Tibial nerve (tissue), 4 donors: ENCODE results near the gene SLIT3. TPM values are rescaled to one million over a fixed set of nuclear protein-coding genes. Genes with fewer than 3 reads are reported as not detected.

Source experiments
- DNase-seq, 2 donors: peaks; one replicate each; pipeline ENCODE4 v3.0.0-alpha.2; 2019; ENCODE audit warnings: low spot score in 2 of 2
- H3K27ac ChIP-seq, 4 donors: fragments of 200-600 bp; sonication (generic) in 3 of 4; one replicate each; pipeline ENCODE4 v1.5.1; 2017 to 2019; ENCODE audit warnings: mild to moderate bottlenecking in 1 of 4
- H3K27me3 ChIP-seq, 2 donors: fragments of 200-600 bp; sonication (generic) in 1 of 2; one replicate each; pipeline versions ENCODE4 v1.5.1 to v1.6.0; 2017 to 2019
- H3K36me3 ChIP-seq, 3 donors: fragments of 200-600 bp; sonication (generic); one replicate each; pipeline ENCODE4 v1.5.1; 2018 to 2019
- H3K4me1 ChIP-seq, 4 donors: fragments of 200-600 bp; sonication (generic) in 3 of 4; one replicate each; pipeline ENCODE4 v1.5.1; 2017 to 2019
- H3K4me3 ChIP-seq, 4 donors: fragments of 200-600 bp; sonication (generic) in 3 of 4; one replicate each; pipeline ENCODE4 v1.5.1; 2017 to 2019; ENCODE audit warnings: mild to moderate bottlenecking in 1 of 4, moderate library complexity in 1 of 4
- H3K9me3 ChIP-seq, 4 donors: fragments of 200-600 bp; sonication (generic) in 3 of 4; one replicate each; pipeline ENCODE4 v1.5.1; 2017 to 2019
- EP300 ChIP-seq, 2 donors: sonication (generic); formaldehyde crosslinking; IDR thresholded peaks; one replicate each; pipeline ENCODE4 v1.6.1; 2017; ENCODE audit warnings: antibody characterized with exemption in 2 of 2, mild to moderate bottlenecking in 1 of 2
- POLR2A ChIP-seq, 2 donors: fragments of 450-650 bp; IDR thresholded peaks; one replicate each; pipeline ENCODE4 v1.6.1; 2017; ENCODE audit warnings: antibody characterized with exemption in 2 of 2, mild to moderate bottlenecking in 2 of 2, moderate library complexity in 2 of 2
- WGBS, 2 donors: methylation state at CpG; one replicate each; pipeline ENCODE4 v1.1.5; 2018; 5-methylcytosine and 5-hydroxymethylcytosine counted together
- total RNA-seq, 4 donors: library from RNA; depleted of rRNA; stranded (reverse); fragments of >200 nt; gene quantifications; one replicate each; pipeline ENCODE4 v1.1.0, GENCODE V29; 2016
- TF ChIP-seq, protein P1 (sequence below), 5 experiments: fragments of 200-600 bp in 3 of 5; fragments of 450-650 bp in 2 of 5; sonication (generic) in 3 of 5; IDR thresholded peaks; one replicate each; pipeline ENCODE4 v1.5.1; 2016 to 2019; ENCODE audit warnings: antibody characterized with exemption in 5 of 5, mild to moderate bottlenecking in 3 of 5, moderate library complexity in 2 of 5

Gene SLIT3
- total RNA-seq, 4 donors from 2014 or later, result 16.6 to 39.0 (median 20.2) TPM

DNA sequence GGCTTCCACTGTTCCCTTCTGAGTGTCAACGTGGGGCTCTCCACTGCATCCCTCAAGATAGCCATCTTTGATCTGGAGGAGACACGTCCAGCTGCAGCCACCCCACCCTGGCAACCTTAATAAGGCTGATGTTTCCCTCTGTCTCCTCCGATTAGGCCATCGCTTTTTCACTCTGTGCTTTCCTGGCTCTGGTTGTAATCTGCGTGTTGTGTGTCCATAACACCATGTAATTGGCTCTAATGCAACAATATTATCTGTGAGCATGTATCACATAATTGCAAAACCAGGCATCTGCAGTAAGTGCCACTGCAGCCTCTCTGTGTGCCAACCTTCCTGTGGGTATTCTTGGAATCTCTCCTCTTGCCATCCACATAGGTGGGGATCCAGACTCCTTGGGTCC, 471.9 kb downstream of the SLIT3 start:
- no peak for TF ChIP-seq EP300 (IDR thresholded peaks at IDR 0.05)
- TF ChIP-seq, protein P1, sequence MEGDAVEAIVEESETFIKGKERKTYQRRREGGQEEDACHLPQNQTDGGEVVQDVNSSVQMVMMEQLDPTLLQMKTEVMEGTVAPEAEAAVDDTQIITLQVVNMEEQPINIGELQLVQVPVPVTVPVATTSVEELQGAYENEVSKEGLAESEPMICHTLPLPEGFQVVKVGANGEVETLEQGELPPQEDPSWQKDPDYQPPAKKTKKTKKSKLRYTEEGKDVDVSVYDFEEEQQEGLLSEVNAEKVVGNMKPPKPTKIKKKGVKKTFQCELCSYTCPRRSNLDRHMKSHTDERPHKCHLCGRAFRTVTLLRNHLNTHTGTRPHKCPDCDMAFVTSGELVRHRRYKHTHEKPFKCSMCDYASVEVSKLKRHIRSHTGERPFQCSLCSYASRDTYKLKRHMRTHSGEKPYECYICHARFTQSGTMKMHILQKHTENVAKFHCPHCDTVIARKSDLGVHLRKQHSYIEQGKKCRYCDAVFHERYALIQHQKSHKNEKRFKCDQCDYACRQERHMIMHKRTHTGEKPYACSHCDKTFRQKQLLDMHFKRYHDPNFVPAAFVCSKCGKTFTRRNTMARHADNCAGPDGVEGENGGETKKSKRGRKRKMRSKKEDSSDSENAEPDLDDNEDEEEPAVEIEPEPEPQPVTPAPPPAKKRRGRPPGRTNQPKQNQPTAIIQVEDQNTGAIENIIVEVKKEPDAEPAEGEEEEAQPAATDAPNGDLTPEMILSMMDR (IDR thresholded peaks at IDR 0.05), result no peak
- TF ChIP-seq POLR2A (IDR thresholded peaks at IDR 0.05), result no peak
- H3K4me3 ChIP-seq, result no peak overlapping the region
- no peak overlapping the region for H3K27ac ChIP-seq
- no peaks in the 10 kb centered on the region for H3K9me3 ChIP-seq
- no peaks in the 10 kb centered on the region for H3K27me3 ChIP-seq
- no peaks in the 10 kb centered on the region for H3K36me3 ChIP-seq
- peaks cover 0 to 3% (median 0%) of the 10 kb centered on the region in 4 donors for H3K4me1 ChIP-seq
- no peak for DNase-seq
- WGBS, 2 donors, result 92 to 95% methylated on average over 5 of the region's 5 CpGs

DNA sequence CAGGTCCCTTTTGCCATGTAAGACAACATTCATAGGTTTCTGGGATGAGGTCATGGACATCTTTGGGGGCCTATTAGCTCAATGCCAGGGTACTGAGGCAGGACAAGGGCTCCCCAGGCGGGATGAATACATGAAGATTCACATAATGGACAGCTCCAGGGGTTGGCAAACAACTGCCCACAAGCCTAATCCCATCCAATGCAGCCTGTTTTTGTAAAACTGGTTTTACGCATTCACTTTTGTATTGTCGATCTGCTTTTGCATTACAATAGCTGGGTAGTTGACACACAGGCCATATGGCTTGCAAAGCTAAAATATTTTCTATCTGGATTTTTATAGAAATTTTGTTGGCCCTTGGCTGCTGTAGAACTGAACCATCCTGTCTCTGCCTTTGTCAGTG, 473.3 kb downstream of the SLIT3 start:
- H3K4me3 ChIP-seq, result no peak overlapping the region
- no peaks in the 10 kb centered on the region for H3K27me3 ChIP-seq
- H3K9me3 ChIP-seq, result no peaks in the 10 kb centered on the region
- no peak overlapping the region for H3K27ac ChIP-seq
- no peaks in the 10 kb centered on the region for H3K36me3 ChIP-seq
- TF ChIP-seq, protein P1 (IDR thresholded peaks at IDR 0.05), result no peak
- TF ChIP-seq POLR2A (IDR thresholded peaks at IDR 0.05) (no peak), EP300 (IDR thresholded peaks at IDR 0.05) (no peak)
- DNase-seq, result no peak
- peaks cover 0 to 3% (median under 1%) of the 10 kb centered on the region in 4 donors for H3K4me1 ChIP-seq
- 94% methylated on average over 3 of the region's 3 CpGs for WGBS, 2 donors

DNA sequence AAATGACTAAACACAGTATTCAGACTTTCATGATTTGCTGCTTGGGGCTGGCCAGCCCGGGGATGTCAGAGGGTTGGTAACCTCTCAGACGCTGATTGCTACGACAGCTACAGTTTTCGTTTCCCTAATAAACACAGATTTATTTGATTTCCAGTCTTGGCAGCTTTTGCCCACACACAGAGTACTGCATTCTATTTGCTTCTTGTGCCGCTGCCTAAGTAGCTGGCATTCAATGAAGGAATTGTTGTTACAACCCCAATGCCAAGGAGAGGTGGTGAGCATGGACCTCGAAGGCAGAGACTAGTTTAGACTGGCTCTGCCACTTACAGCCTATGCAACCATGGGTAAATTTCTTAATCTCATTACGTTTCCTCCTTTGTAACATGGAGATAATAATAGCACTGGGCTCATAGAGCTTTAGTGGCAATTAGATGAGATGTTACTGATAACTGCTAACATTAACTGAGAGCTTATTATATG, 474.7 kb downstream of the SLIT3 start:
- no peak overlapping the region for H3K27ac ChIP-seq
- WGBS, 2 donors, result 50% methylated on average over 7 of the region's 7 CpGs
- TF ChIP-seq, protein P1 (IDR thresholded peaks at IDR 0.05), result no peak
- TF ChIP-seq EP300 (IDR thresholded peaks at IDR 0.05), result no peak
- TF ChIP-seq POLR2A (IDR thresholded peaks at IDR 0.05), result no peak
- peaks cover 0 to 15% (median 2%) of the 10 kb centered on the region in 4 donors for H3K4me1 ChIP-seq
- H3K9me3 ChIP-seq, result no peaks in the 10 kb centered on the region
- no peaks in the 10 kb centered on the region for H3K27me3 ChIP-seq
- H3K36me3 ChIP-seq, result no peaks in the 10 kb centered on the region
- H3K4me3 ChIP-seq, result no peak overlapping the region
- DNase-seq, result no peak

DNA sequence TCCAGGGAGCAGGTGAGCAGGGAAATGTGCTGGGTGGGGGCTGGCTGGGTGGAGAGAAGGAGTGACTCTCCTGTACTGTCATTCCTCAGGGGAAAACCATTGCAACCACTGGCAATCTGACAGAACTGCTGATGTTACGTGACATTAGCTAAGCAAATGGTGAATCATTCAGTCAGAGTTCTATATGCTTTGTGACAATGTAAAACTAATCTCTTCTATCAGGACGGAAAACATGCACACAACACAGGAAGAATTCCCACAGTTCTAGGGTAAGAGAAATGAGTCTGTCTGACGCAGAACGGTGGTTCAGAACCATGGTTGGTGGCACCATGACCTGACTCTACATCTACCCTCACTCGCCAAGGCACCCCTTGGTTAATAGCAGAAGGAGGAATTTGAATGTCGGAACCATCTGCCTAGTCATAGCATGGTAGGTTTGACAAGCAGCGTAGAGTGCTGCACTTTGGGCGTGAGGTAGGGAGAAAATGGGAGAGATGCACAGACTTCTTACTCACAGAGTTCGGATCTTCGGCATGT, 478.1 kb downstream of the SLIT3 start:
- no peaks in the 10 kb centered on the region for H3K36me3 ChIP-seq
- H3K4me1 ChIP-seq, result peaks cover 0 to 15% (median 2%) of the 10 kb centered on the region in 4 donors
- 94 to 95% methylated on average over 10 of the region's 10 CpGs for WGBS, 2 donors
- no peak overlapping the region for H3K27ac ChIP-seq
- H3K4me3 ChIP-seq, result no peak overlapping the region
- DNase-seq, result peak in 1 of 2 donors; percentile 10
- TF ChIP-seq, protein P1 (IDR thresholded peaks at IDR 0.05), result no peak
- no peak for TF ChIP-seq EP300 (IDR thresholded peaks at IDR 0.05)
- TF ChIP-seq POLR2A (IDR thresholded peaks at IDR 0.05), result no peak
- no peaks in the 10 kb centered on the region for H3K9me3 ChIP-seq
- H3K27me3 ChIP-seq, result no peaks in the 10 kb centered on the region

DNA sequence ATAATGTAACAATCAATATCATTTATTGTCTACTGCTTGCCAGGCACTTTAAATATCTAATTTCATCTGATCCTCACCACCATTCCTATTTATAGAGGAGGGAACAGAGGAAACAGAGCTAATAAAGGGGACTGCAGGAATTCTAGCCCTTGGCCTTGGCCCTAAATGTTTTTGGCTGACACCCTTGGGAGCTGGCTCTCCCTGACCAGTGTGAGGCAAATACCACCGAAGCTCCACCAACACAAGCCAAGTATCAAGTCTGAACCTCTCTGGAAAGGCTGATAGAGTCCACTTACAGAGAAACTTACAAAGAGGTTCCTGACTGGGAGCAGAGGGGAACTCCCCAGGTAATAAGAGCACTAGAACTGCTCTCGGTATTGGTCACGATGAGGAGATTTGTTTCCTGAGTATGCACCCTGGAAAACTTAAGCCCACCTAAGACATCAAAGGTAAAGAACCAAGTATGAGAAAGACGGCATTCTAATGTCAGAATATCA, 478.6 kb downstream of the SLIT3 start:
- H3K9me3 ChIP-seq, result no peaks in the 10 kb centered on the region
- peaks cover 0 to under 1% (median 0%) of the 10 kb centered on the region in 3 donors for H3K36me3 ChIP-seq
- 68 to 75% methylated on average over 4 of the region's 4 CpGs for WGBS, 2 donors
- no peak for DNase-seq
- no peaks in the 10 kb centered on the region for H3K27me3 ChIP-seq
- TF ChIP-seq POLR2A (IDR thresholded peaks at IDR 0.05), result no peak
- TF ChIP-seq, protein P1 (IDR thresholded peaks at IDR 0.05), result no peak
- no peak for TF ChIP-seq EP300 (IDR thresholded peaks at IDR 0.05)
- no peak overlapping the region for H3K27ac ChIP-seq
- H3K4me3 ChIP-seq, result no peak overlapping the region
- peaks cover 0 to 15% (median 2%) of the 10 kb centered on the region in 4 donors for H3K4me1 ChIP-seq
